GM23338 (cell line): ENCODE measurements around the gene TMBIM1.

Source experiments
- CREB1 ChIP-seq: fragments of 250-450 bp; sonication (Bioruptor Pico); IDR thresholded peaks from 2 replicates; pipeline ENCODE4 v1.5.0; 2020; ENCODE audit warnings: low read depth, mild to moderate bottlenecking, moderate library complexity
- ETS1 ChIP-seq: IDR thresholded peaks from 2 replicates; pipeline ENCODE4 v1.6.1; 2016; ENCODE audit warnings: antibody characterized with exemption
- EZH2 ChIP-seq: fragments of 200-600 bp; sonication (generic); IDR thresholded peaks from one replicate; pipeline ENCODE4 v1.8.0; 2017; ENCODE audit warnings: antibody characterized with exemption, mild to moderate bottlenecking, low read depth; ENCODE audit not compliant: unreplicated experiment
- EZH2phosphoT487 ChIP-seq: fragments of 200-600 bp; sonication (generic); IDR thresholded peaks from one replicate; pipeline ENCODE4 v1.8.1; 2018; ENCODE audit warnings: antibody characterized with exemption; ENCODE audit not compliant: unreplicated experiment
- JUNB ChIP-seq: IDR thresholded peaks from one replicate; pipeline ENCODE4 v1.6.1; 2016; ENCODE audit warnings: antibody characterized with exemption; ENCODE audit not compliant: unreplicated experiment
- POLR2AphosphoS5 ChIP-seq: IDR thresholded peaks from 2 replicates; pipeline ENCODE4 v1.6.1; 2016; ENCODE audit warnings: antibody characterized with exemption, low read depth
- REST ChIP-seq: IDR thresholded peaks from one replicate; pipeline ENCODE4 v1.6.1; 2018; ENCODE audit warnings: antibody characterized with exemption; ENCODE audit not compliant: unreplicated experiment
- STAT1 ChIP-seq: IDR thresholded peaks from one replicate; pipeline ENCODE4 v1.6.1; 2016; ENCODE audit warnings: antibody characterized with exemption; ENCODE audit not compliant: unreplicated experiment
- ZNF114 ChIP-seq: fragments of 250-450 bp; sonication (Bioruptor Pico); IDR thresholded peaks from 2 replicates; pipeline ENCODE4 v1.5.0; 2020; ENCODE audit warnings: mild to moderate bottlenecking, moderate library complexity
- ZNF331 ChIP-seq: fragments of 250-450 bp; sonication (Bioruptor Pico); IDR thresholded peaks from 2 replicates; pipeline ENCODE4 v1.5.0; 2020; ENCODE audit warnings: low read depth, mild to moderate bottlenecking, moderate library complexity
- ZNF462 ChIP-seq: fragments of 250-450 bp; sonication (Bioruptor Pico); IDR thresholded peaks from 2 replicates; pipeline ENCODE4 v1.5.0; 2020; ENCODE audit warnings: mild to moderate bottlenecking, moderate library complexity
- TF ChIP-seq, protein P1 (sequence below), 2 experiments: fragments of 200-600 bp in 1 of 2; sonication (generic) in 1 of 2; conservative IDR thresholded peaks; 2 replicates each; pipeline versions ENCODE4 v1.5.1 to v1.6.1; 2016 to 2017; ENCODE audit warnings: antibody characterized with exemption in 2 of 2, low read depth in 2 of 2, mild to moderate bottlenecking in 2 of 2, moderate library complexity in 1 of 2

DNA sequence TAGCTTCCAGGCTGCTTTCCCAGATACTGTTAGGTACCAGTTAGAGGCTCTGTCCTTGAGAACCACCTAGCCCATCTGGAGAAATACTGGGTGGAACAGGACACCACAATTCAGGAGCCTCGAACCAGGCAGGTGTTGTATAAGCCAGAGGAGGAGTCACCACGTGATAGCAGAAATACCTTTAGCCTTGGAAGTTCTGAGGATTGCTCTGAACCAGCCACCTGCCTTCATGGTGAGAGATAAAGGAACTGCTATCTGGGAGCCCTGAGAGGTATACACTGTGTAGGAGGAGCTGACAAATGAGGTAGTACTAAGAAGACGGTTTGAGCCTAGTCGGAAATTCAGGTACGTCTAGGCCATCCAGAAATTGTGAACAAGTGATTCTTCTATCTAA is 39.1 kb downstream of the TMBIM1 start:
- TF ChIP-seq EZH2 (no peak), REST (no peak), JUNB (no peak), CREB1 (no peak), ZNF331 (CRISPR knock-in tag) (no peak), EZH2phosphoT487 (no peak), POLR2AphosphoS5 (no peak), ETS1 (no peak), ZNF462 (CRISPR knock-in tag) (no peak), STAT1 (no peak), ZNF114 (CRISPR knock-in tag) (no peak)
- TF ChIP-seq, protein P1, sequence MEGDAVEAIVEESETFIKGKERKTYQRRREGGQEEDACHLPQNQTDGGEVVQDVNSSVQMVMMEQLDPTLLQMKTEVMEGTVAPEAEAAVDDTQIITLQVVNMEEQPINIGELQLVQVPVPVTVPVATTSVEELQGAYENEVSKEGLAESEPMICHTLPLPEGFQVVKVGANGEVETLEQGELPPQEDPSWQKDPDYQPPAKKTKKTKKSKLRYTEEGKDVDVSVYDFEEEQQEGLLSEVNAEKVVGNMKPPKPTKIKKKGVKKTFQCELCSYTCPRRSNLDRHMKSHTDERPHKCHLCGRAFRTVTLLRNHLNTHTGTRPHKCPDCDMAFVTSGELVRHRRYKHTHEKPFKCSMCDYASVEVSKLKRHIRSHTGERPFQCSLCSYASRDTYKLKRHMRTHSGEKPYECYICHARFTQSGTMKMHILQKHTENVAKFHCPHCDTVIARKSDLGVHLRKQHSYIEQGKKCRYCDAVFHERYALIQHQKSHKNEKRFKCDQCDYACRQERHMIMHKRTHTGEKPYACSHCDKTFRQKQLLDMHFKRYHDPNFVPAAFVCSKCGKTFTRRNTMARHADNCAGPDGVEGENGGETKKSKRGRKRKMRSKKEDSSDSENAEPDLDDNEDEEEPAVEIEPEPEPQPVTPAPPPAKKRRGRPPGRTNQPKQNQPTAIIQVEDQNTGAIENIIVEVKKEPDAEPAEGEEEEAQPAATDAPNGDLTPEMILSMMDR (conservative IDR thresholded peaks at IDR 0.05; ENCODE audit: low read depth in 2 of 2): no peak
